ENCODE measurements around the gene ITIH1. TPM values are rescaled to one million over a fixed set of nuclear protein-coding genes. Genes with fewer than 3 reads are reported as not detected.

The ITIH1 gene
- total and polyA plus RNA-seq, 2 of the 4 experiments (the other 2 are of a cell fraction): not detected

DNA sequence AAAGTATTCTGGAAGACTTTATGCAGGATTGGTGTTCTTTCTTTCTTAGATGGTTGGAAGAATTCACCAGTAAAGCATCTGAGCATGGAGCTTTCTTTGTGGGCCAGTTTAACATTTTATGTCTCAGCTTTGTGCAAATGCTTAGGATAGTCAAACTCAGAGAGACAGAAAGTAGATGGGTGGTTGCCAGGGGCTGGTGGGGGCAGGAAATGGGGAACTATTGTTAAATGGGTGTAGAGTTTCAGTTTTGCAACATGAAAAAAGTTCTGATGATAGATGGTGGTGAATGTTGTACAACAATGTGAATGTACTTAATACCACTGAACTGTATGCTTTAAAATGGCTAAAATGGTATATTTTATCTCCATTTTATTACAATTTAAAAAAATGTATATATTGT, 46.7 kb upstream of the ITIH1 start:
- H3K18ac ChIP-seq (ENCODE audit: low read depth, low read length): no peak overlapping the region
- H2BK20ac ChIP-seq (ENCODE audit: low read depth, low read length): no peak overlapping the region
- H2BK120ac ChIP-seq (ENCODE audit: low read depth, low read length): no peak overlapping the region
- no peak overlapping the region for H4K5ac ChIP-seq (ENCODE audit: low read depth, low read length)
- intact Hi-C loops (cut with micrococcal nuclease): no loop called here
- ChIA-PET CTCF (no interaction called here), POLR2A (ENCODE audit: unreplicated experiment) (no interaction called here)
- no TSS peak for BruUV-seq (replicated peaks)
- H3K9ac ChIP-seq (ENCODE audit: low read depth, low read length): no peak overlapping the region
- no peak for TF ChIP-seq RFX5 (IDR thresholded peaks at IDR 0.05; ENCODE audit: low read depth, low read length)
- TF ChIP-seq, protein P1, sequence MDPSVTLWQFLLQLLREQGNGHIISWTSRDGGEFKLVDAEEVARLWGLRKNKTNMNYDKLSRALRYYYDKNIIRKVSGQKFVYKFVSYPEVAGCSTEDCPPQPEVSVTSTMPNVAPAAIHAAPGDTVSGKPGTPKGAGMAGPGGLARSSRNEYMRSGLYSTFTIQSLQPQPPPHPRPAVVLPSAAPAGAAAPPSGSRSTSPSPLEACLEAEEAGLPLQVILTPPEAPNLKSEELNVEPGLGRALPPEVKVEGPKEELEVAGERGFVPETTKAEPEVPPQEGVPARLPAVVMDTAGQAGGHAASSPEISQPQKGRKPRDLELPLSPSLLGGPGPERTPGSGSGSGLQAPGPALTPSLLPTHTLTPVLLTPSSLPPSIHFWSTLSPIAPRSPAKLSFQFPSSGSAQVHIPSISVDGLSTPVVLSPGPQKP (IDR thresholded peaks at IDR 0.05; ENCODE audit: borderline replicate concordance, low read depth, low read length): no peak
- no peak for TF ChIP-seq CEBPB (IDR thresholded peaks at IDR 0.05; ENCODE audit: low read depth, low read length)
- no peak for TF ChIP-seq POLR2A (IDR thresholded peaks at IDR 0.05; ENCODE audit: low read depth, low read length)
- no peak for TF ChIP-seq MAFK (IDR thresholded peaks at IDR 0.05; ENCODE audit: low read depth, low read length)
- no peak for TF ChIP-seq RAD21 (IDR thresholded peaks at IDR 0.05; ENCODE audit: low read length)
- TF ChIP-seq SMC3 (IDR thresholded peaks at IDR 0.05; ENCODE audit: low read depth, low read length): no peak
- no peak for TF ChIP-seq CTCF (conservative IDR thresholded peaks at IDR 0.05; ENCODE audit: low read depth, low read length)
- no peak for TF ChIP-seq FOS (IDR thresholded peaks at IDR 0.05; ENCODE audit: low read depth, low read length)
- no peak for TF ChIP-seq RCOR1 (IDR thresholded peaks at IDR 0.05; ENCODE audit: insufficient replicate concordance, low read length)
- no peak for TF ChIP-seq MAZ (IDR thresholded peaks at IDR 0.05; ENCODE audit: borderline replicate concordance, low read depth, low read length)
- TF ChIP-seq USF2 (IDR thresholded peaks at IDR 0.05; ENCODE audit: low read depth, low read length): no peak
- no peak overlapping the region for H2AK9ac ChIP-seq (replicated peaks; ENCODE audit: low read depth, low read length, poor library complexity)
- H4K91ac ChIP-seq (ENCODE audit: insufficient read depth, low read depth, low read length): no peak overlapping the region
- no peak overlapping the region for H2AK5ac ChIP-seq (ENCODE audit: low read depth, low read length)
- no peak overlapping the region for H3K4ac ChIP-seq (ENCODE audit: low read depth, low read length)
- H2AFZ ChIP-seq (replicated peaks; ENCODE audit: low read length, poor library complexity): no peak overlapping the region
- no peak overlapping the region for H2BK15ac ChIP-seq (ENCODE audit: low read depth, low read length)
- no peak for DNase-seq
- no peak overlapping the region for H3K14ac ChIP-seq (replicated peaks; ENCODE audit: low read depth, low read length)
- in situ Hi-C loops (cut with MboI; ENCODE audit: low sequenced_read_pairs): no loop called here
- H3K23ac ChIP-seq (ENCODE audit: low read depth, low read length): no peak overlapping the region
- H3K4me1 ChIP-seq (ENCODE audit: control insufficient read depth, insufficient read depth, low read length): no peaks in the 10 kb centered on the region
- no peaks in the 10 kb centered on the region for H3K79me1 ChIP-seq (ENCODE audit: low read depth in 1 of 2, low read length in 2 of 2)
- no peaks in the 10 kb centered on the region for H4K20me1 ChIP-seq (ENCODE audit: insufficient read depth, low read length)
- H3K56ac ChIP-seq (ENCODE audit: extremely low read depth, insufficient read depth, low read length): no peak overlapping the region
- H3K4me3 ChIP-seq (ENCODE audit: insufficient read depth, low read depth, low read length): no peak overlapping the region
- peaks cover 20% of the 10 kb centered on the region for H3K36me3 ChIP-seq (ENCODE audit: control insufficient read depth, insufficient read depth, low read length)
- H3K9me1 ChIP-seq (ENCODE audit: insufficient read depth, low read length): no peaks in the 10 kb centered on the region
- dilution Hi-C loops (cut with HindIII; ENCODE audit: low sequenced_read_pairs, unreplicated experiment): no loop called here
- H2BK5ac ChIP-seq (ENCODE audit: low read depth, low read length, poor library complexity, severe bottlenecking): no peak overlapping the region
- no peak overlapping the region for H3K4me2 ChIP-seq (ENCODE audit: low read depth, low read length)
- H3K27ac ChIP-seq (ENCODE audit: insufficient read depth, low read length): no peak overlapping the region
- peaks cover 5% of the 10 kb centered on the region; the same call in 1 of the 2 replicates for H3K9me3 ChIP-seq (ENCODE audit: control insufficient read depth, insufficient read depth, low read length)
- no peaks in the 10 kb centered on the region for H3K27me3 ChIP-seq (ENCODE audit: control insufficient read depth, insufficient read depth, low read length)
- no peak overlapping the region for H4K8ac ChIP-seq (ENCODE audit: low read depth in 2 of 2, low read length in 2 of 2)
- ATAC-seq (ENCODE audit: low read depth): no peak

All from IMR-90 (cell line).